GM18909 (cell line): ENCODE results near the gene ANKRD11.

Experiments used
- ATAC-seq: cut with Tn5 transposase; IDR thresholded peaks from one replicate; pipeline ENCODE4 v1.9.1; 2021; ENCODE audit warnings: mild to moderate bottlenecking; ENCODE audit not compliant: unreplicated experiment, poor library complexity

ANKRD11 gene

GRCh38 chr16:89232107-89232506 lies 258.3 kb downstream of the ANKRD11 start:
- no peak for ATAC-seq

GRCh38 chr16:89230255-89230654 lies 260.1 kb downstream of the ANKRD11 start:
- no peak for ATAC-seq

- ATAC-seq, result no peak
Observed at GRCh38 chr16:89224665-89225064, 265.7 kb downstream of the ANKRD11 start.

- no peak for ATAC-seq
Observed at GRCh38 chr16:89222931-89223330, 267.4 kb downstream of the ANKRD11 start.

- no peak for ATAC-seq
Observed at GRCh38 chr16:89221604-89222003, 268.8 kb downstream of the ANKRD11 start.

- no peak for ATAC-seq
Observed at GRCh38 chr16:89219365-89219764, 271.0 kb downstream of the ANKRD11 start.
